GM23338 (cell line): ENCODE results near the gene UBAC1. TPM values are rescaled to one million over a fixed set of nuclear protein-coding genes. Genes with fewer than 3 reads are reported as not detected.
A peak's percentile ranks its signal among the peaks of the same experiment; 100 is the strongest.

ENCODE experiments used
- ATAC-seq: fragments of 200-7000 bp; cut with Tn5 transposase; 3 replicates; pipeline ENCODE4 v1.9.1; 2020
- DNase-seq: peaks from one replicate; pipeline ENCODE4 v3.0.0-alpha.2; 2015; ENCODE audit warnings: low spot score
- H2AFZ ChIP-seq: fragments of 200-600 bp; sonication (generic); 2 replicates; pipeline ENCODE4 v1.8.0; 2016; ENCODE audit warnings: antibody characterized with exemption, mild to moderate bottlenecking, moderate library complexity
- H3F3A ChIP-seq: fragments of 200-600 bp; sonication (generic); replicated peaks from 2 replicates; pipeline ENCODE4 v1.8.0; 2017; ENCODE audit warnings: antibody characterized with exemption, mixed run types, low read depth
- H3K27ac ChIP-seq: fragments of 200-600 bp; sonication (generic); 2 replicates; pipeline ENCODE4 v1.6.1; 2016; ENCODE audit warnings: low read depth
- H3K27me3 ChIP-seq: fragments of 200-600 bp; sonication (generic); 2 replicates; pipeline ENCODE4 v1.8.0; 2016; ENCODE audit warnings: mild to moderate bottlenecking, mixed run types, moderate library complexity; ENCODE audit not compliant: insufficient read depth
- H3K36me3 ChIP-seq: fragments of 200-600 bp; sonication (generic); 2 replicates; pipeline ENCODE4 v1.8.0; 2016; ENCODE audit warnings: mild to moderate bottlenecking; ENCODE audit not compliant: insufficient read depth
- H3K4me1 ChIP-seq: fragments of 200-600 bp; sonication (generic); 2 replicates; pipeline ENCODE4 v1.8.0; 2016; ENCODE audit warnings: mild to moderate bottlenecking, moderate library complexity; ENCODE audit not compliant: insufficient read depth
- H3K4me2 ChIP-seq: fragments of 200-600 bp; sonication (generic); 2 replicates; pipeline ENCODE4 v1.7.1; 2017; ENCODE audit warnings: mixed run types
- H3K4me3 ChIP-seq: fragments of 200-600 bp; sonication (generic); 2 replicates; pipeline ENCODE4 v1.6.1; 2016; ENCODE audit warnings: mixed run types
- H3K79me2 ChIP-seq: fragments of 200-600 bp; sonication (generic); replicated peaks from 2 replicates; pipeline ENCODE4 v1.8.0; 2017; ENCODE audit warnings: mild to moderate bottlenecking; ENCODE audit not compliant: insufficient read depth
- H3K9me2 ChIP-seq: fragments of 200-600 bp; sonication (generic); 2 replicates; pipeline ENCODE4 v1.8.0; 2017; ENCODE audit not compliant: insufficient read depth
- H4K20me1 ChIP-seq: fragments of 200-600 bp; sonication (generic); replicated peaks from 2 replicates; pipeline ENCODE4 v1.8.0; 2017; ENCODE audit warnings: mild to moderate bottlenecking; ENCODE audit not compliant: insufficient read depth
- H3K27ac Mint-ChIP-seq: 2 replicates; pipeline ENCODE4 v1.8.0; 2020; ENCODE audit warnings: inconsistent platforms, mild to moderate bottlenecking, moderate library complexity, mixed read lengths
- H3K27me3 Mint-ChIP-seq: 3 replicates; pipeline ENCODE4 v1.8.0; 2022; ENCODE audit warnings: low read depth, mild to moderate bottlenecking, moderate library complexity, mixed read lengths, inconsistent platforms; ENCODE audit not compliant: insufficient read depth, poor library complexity
- H3K36me3 Mint-ChIP-seq: 3 replicates; pipeline ENCODE4 v1.8.0; 2021; ENCODE audit warnings: low read depth, mild to moderate bottlenecking, inconsistent platforms, moderate library complexity, mixed read lengths
- H3K4me1 Mint-ChIP-seq: 3 replicates; pipeline ENCODE4 v1.8.0; 2020; ENCODE audit warnings: mild to moderate bottlenecking, inconsistent platforms, mixed read lengths
- H3K4me3 Mint-ChIP-seq: 3 replicates; pipeline ENCODE4 v1.8.0; 2021; ENCODE audit warnings: moderate library complexity, mild to moderate bottlenecking, inconsistent platforms, mixed read lengths
- H3K9me3 Mint-ChIP-seq: 3 replicates; pipeline ENCODE4 v1.8.0; 2020; ENCODE audit warnings: moderate library complexity, mild to moderate bottlenecking, inconsistent platforms, mixed read lengths
- CREB1 ChIP-seq: fragments of 250-450 bp; sonication (Bioruptor Pico); IDR thresholded peaks from 2 replicates; pipeline ENCODE4 v1.5.0; 2020; ENCODE audit warnings: low read depth, mild to moderate bottlenecking, moderate library complexity
- CTCF ChIP-seq, 2 experiments: fragments of 200-600 bp in 1 of 2; sonication (generic) in 1 of 2; conservative IDR thresholded peaks; 2 replicates each; pipeline versions ENCODE4 v1.5.1 to v1.6.1; 2016 to 2017; ENCODE audit warnings: antibody characterized with exemption in 2 of 2, low read depth in 2 of 2, mild to moderate bottlenecking in 2 of 2, moderate library complexity in 1 of 2
- EZH2 ChIP-seq: fragments of 200-600 bp; sonication (generic); IDR thresholded peaks from one replicate; pipeline ENCODE4 v1.8.0; 2017; ENCODE audit warnings: antibody characterized with exemption, mild to moderate bottlenecking, low read depth; ENCODE audit not compliant: unreplicated experiment
- EZH2phosphoT487 ChIP-seq: fragments of 200-600 bp; sonication (generic); IDR thresholded peaks from one replicate; pipeline ENCODE4 v1.8.1; 2018; ENCODE audit warnings: antibody characterized with exemption; ENCODE audit not compliant: unreplicated experiment
- JUNB ChIP-seq: IDR thresholded peaks from one replicate; pipeline ENCODE4 v1.6.1; 2016; ENCODE audit warnings: antibody characterized with exemption; ENCODE audit not compliant: unreplicated experiment
- NANOG ChIP-seq: IDR thresholded peaks from 2 replicates; pipeline ENCODE4 v1.6.1; 2016; ENCODE audit warnings: antibody characterized with exemption, borderline replicate concordance
- POLR2AphosphoS5 ChIP-seq: IDR thresholded peaks from 2 replicates; pipeline ENCODE4 v1.6.1; 2016; ENCODE audit warnings: antibody characterized with exemption, low read depth
- STAT1 ChIP-seq: IDR thresholded peaks from one replicate; pipeline ENCODE4 v1.6.1; 2016; ENCODE audit warnings: antibody characterized with exemption; ENCODE audit not compliant: unreplicated experiment
- ZNF114 ChIP-seq: fragments of 250-450 bp; sonication (Bioruptor Pico); IDR thresholded peaks from 2 replicates; pipeline ENCODE4 v1.5.0; 2020; ENCODE audit warnings: mild to moderate bottlenecking, moderate library complexity
- ZNF331 ChIP-seq: fragments of 250-450 bp; sonication (Bioruptor Pico); IDR thresholded peaks from 2 replicates; pipeline ENCODE4 v1.5.0; 2020; ENCODE audit warnings: low read depth, mild to moderate bottlenecking, moderate library complexity
- polyA plus RNA-seq: library from polyadenylated mRNA; unstranded; fragments of >200 nt; fragmentation: Nextera tagmentation; extraction: Ambion mirVana; gene quantifications from 2 replicates; pipeline ENCODE4 v1.2.1, GENCODE V29; 2016
- total RNA-seq: library from RNA; depleted of rRNA; stranded (reverse); fragments of >200 nt; shearing (Covaris generic); gene quantifications from 2 replicates; pipeline ENCODE4 v1.2.3, GENCODE V29; 2014
- TF ChIP-seq, protein P1 (sequence below): IDR thresholded peaks from 2 replicates; pipeline ENCODE4 v1.6.1; 2016; ENCODE audit warnings: antibody characterized with exemption
- TF ChIP-seq, protein P2 (sequence below): IDR thresholded peaks from one replicate; pipeline ENCODE4 v1.6.1; 2018; ENCODE audit warnings: antibody characterized with exemption; ENCODE audit not compliant: unreplicated experiment
- TF ChIP-seq, protein P3 (sequence below): fragments of 250-450 bp; sonication (Bioruptor Pico); IDR thresholded peaks from 2 replicates; pipeline ENCODE4 v1.5.0; 2020; ENCODE audit warnings: mild to moderate bottlenecking, moderate library complexity

Gene UBAC1
- total and polyA plus RNA-seq, 2 experiments from 2014 or later = 63.2 to 86.6 TPM

- Histone ChIP-seq H3K79me2 (no peaks in the 10 kb centered on the region), H3K4me3 (no peak overlapping the region)
Measured at GRCh38 chr9:136010615-136011361, 49.6 kb upstream of the UBAC1 start.

More at GRCh38 chr9:136010615-136011361, 49.6 kb upstream of the UBAC1 start:
- no peak overlapping the region for H2AFZ ChIP-seq
- Mint-ChIP-seq H3K27me3 (peaks cover 19% of the 10 kb centered on the region), H3K4me3 (peak overlapping the region; percentile 44), H3K27ac (peak overlapping the region; percentile 88; the same call in 1 of the 2 replicates), H3K9me3 (no peaks in the 10 kb centered on the region), H3K36me3 (no peaks in the 10 kb centered on the region; the same call in 2 of the 3 replicates), H3K4me1 (peaks cover 56% of the 10 kb centered on the region)
- TF ChIP-seq CREB1 (CRISPR knock-in tag) (no peak), NANOG (no peak), EZH2 (no peak), EZH2phosphoT487 (no peak), JUNB (no peak), POLR2AphosphoS5 (no peak), ZNF114 (CRISPR knock-in tag) (no peak), STAT1 (no peak), ZNF331 (CRISPR knock-in tag) (no peak), CTCF (conservative IDR thresholded peaks at IDR 0.05; ENCODE audit: low read depth in 2 of 2) (no peak)
- TF ChIP-seq, protein P1, sequence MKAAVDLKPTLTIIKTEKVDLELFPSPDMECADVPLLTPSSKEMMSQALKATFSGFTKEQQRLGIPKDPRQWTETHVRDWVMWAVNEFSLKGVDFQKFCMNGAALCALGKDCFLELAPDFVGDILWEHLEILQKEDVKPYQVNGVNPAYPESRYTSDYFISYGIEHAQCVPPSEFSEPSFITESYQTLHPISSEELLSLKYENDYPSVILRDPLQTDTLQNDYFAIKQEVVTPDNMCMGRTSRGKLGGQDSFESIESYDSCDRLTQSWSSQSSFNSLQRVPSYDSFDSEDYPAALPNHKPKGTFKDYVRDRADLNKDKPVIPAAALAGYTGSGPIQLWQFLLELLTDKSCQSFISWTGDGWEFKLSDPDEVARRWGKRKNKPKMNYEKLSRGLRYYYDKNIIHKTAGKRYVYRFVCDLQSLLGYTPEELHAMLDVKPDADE = no peak
- TF ChIP-seq, protein P2, sequence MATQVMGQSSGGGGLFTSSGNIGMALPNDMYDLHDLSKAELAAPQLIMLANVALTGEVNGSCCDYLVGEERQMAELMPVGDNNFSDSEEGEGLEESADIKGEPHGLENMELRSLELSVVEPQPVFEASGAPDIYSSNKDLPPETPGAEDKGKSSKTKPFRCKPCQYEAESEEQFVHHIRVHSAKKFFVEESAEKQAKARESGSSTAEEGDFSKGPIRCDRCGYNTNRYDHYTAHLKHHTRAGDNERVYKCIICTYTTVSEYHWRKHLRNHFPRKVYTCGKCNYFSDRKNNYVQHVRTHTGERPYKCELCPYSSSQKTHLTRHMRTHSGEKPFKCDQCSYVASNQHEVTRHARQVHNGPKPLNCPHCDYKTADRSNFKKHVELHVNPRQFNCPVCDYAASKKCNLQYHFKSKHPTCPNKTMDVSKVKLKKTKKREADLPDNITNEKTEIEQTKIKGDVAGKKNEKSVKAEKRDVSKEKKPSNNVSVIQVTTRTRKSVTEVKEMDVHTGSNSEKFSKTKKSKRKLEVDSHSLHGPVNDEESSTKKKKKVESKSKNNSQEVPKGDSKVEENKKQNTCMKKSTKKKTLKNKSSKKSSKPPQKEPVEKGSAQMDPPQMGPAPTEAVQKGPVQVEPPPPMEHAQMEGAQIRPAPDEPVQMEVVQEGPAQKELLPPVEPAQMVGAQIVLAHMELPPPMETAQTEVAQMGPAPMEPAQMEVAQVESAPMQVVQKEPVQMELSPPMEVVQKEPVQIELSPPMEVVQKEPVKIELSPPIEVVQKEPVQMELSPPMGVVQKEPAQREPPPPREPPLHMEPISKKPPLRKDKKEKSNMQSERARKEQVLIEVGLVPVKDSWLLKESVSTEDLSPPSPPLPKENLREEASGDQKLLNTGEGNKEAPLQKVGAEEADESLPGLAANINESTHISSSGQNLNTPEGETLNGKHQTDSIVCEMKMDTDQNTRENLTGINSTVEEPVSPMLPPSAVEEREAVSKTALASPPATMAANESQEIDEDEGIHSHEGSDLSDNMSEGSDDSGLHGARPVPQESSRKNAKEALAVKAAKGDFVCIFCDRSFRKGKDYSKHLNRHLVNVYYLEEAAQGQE = no peak
- TF ChIP-seq, protein P3, sequence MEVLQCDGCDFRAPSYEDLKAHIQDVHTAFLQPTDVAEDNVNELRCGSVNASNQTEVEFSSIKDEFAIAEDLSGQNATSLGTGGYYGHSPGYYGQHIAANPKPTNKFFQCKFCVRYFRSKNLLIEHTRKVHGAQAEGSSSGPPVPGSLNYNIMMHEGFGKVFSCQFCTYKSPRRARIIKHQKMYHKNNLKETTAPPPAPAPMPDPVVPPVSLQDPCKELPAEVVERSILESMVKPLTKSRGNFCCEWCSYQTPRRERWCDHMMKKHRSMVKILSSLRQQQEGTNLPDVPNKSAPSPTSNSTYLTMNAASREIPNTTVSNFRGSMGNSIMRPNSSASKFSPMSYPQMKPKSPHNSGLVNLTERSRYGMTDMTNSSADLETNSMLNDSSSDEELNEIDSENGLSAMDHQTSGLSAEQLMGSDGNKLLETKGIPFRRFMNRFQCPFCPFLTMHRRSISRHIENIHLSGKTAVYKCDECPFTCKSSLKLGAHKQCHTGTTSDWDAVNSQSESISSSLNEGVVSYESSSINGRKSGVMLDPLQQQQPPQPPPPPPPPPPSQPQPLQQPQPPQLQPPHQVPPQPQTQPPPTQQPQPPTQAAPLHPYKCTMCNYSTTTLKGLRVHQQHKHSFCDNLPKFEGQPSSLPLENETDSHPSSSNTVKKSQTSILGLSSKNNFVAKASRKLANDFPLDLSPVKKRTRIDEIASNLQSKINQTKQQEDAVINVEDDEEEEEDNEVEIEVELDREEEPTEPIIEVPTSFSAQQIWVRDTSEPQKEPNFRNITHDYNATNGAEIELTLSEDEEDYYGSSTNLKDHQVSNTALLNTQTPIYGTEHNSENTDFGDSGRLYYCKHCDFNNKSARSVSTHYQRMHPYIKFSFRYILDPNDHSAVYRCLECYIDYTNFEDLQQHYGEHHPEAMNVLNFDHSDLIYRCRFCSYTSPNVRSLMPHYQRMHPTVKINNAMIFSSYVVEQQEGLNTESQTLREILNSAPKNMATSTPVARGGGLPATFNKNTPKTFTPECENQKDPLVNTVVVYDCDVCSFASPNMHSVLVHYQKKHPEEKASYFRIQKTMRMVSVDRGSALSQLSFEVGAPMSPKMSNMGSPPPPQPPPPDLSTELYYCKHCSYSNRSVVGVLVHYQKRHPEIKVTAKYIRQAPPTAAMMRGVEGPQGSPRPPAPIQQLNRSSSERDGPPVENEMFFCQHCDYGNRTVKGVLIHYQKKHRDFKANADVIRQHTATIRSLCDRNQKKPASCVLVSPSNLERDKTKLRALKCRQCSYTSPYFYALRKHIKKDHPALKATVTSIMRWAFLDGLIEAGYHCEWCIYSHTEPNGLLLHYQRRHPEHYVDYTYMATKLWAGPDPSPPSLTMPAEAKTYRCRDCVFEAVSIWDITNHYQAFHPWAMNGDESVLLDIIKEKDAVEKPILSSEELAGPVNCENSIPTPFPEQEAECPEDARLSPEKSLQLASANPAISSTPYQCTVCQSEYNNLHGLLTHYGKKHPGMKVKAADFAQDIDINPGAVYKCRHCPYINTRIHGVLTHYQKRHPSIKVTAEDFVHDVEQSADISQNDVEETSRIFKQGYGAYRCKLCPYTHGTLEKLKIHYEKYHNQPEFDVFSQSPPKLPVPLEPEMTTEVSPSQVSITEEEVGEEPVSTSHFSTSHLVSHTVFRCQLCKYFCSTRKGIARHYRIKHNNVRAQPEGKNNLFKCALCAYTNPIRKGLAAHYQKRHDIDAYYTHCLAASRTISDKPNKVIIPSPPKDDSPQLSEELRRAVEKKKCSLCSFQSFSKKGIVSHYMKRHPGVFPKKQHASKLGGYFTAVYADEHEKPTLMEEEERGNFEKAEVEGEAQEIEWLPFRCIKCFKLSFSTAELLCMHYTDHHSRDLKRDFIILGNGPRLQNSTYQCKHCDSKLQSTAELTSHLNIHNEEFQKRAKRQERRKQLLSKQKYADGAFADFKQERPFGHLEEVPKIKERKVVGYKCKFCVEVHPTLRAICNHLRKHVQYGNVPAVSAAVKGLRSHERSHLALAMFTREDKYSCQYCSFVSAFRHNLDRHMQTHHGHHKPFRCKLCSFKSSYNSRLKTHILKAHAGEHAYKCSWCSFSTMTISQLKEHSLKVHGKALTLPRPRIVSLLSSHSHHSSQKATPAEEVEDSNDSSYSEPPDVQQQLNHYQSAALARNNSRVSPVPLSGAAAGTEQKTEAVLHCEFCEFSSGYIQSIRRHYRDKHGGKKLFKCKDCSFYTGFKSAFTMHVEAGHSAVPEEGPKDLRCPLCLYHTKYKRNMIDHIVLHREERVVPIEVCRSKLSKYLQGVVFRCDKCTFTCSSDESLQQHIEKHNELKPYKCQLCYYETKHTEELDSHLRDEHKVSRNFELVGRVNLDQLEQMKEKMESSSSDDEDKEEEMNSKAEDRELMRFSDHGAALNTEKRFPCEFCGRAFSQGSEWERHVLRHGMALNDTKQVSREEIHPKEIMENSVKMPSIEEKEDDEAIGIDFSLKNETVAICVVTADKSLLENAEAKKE (CRISPR knock-in tag) = no peak
- H3K27me3 ChIP-seq = no peaks in the 10 kb centered on the region
- DNase-seq (no peak), ATAC-seq (peak; percentile 52)
- no peaks in the 10 kb centered on the region for H3K36me3 ChIP-seq
- H3F3A ChIP-seq = peaks cover 17% of the 10 kb centered on the region; the same call in 1 of the 2 replicates
- no peaks in the 10 kb centered on the region; the same call in 1 of the 2 replicates for H4K20me1 ChIP-seq
- no peaks in the 10 kb centered on the region for H3K9me2 ChIP-seq
- H3K27ac ChIP-seq = peak overlapping the region; percentile 57; the same call in 1 of the 2 replicates
- H3K4me2 ChIP-seq = 0 out of 2 replicates have a peak overlapping the region, but pooled peaks have one; percentile 26
- H3K4me1 ChIP-seq = peaks cover 17% of the 10 kb centered on the region
